ENCODE results near the gene C1QTNF3.

Gene C1QTNF3

DNA sequence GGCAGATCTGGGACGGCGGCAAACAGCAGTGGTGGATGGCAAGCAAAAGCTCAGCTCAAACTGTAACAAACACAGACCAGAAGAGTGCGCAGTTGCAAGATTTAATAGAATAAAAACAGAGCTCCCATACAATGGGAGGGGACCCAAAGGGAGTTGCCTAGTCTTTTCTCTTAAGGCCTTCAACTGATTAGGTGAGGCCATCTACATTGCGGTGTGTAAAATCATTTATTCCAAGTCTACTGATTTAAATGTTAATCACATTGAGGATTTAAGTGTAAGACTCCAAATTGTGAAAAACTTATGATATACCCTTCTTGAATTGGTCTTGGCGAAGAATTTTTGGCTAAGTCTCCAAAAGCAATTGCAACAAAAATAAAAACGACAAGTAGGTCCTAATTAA is 21.6 kb upstream of the C1QTNF3 start:
- H3K4me3 ChIP-seq (ENCODE audit: low read depth, low read length): no peak overlapping the region
- CTCF ChIA-PET: interaction anchor here (1.7 kb wide), 1 partner anchor 11 kb away, joined by 4 read pairs; no protein-coding TSS in a partner anchor
- POLR2A ChIA-PET: no interaction called here
- TF ChIP-seq, protein P1, sequence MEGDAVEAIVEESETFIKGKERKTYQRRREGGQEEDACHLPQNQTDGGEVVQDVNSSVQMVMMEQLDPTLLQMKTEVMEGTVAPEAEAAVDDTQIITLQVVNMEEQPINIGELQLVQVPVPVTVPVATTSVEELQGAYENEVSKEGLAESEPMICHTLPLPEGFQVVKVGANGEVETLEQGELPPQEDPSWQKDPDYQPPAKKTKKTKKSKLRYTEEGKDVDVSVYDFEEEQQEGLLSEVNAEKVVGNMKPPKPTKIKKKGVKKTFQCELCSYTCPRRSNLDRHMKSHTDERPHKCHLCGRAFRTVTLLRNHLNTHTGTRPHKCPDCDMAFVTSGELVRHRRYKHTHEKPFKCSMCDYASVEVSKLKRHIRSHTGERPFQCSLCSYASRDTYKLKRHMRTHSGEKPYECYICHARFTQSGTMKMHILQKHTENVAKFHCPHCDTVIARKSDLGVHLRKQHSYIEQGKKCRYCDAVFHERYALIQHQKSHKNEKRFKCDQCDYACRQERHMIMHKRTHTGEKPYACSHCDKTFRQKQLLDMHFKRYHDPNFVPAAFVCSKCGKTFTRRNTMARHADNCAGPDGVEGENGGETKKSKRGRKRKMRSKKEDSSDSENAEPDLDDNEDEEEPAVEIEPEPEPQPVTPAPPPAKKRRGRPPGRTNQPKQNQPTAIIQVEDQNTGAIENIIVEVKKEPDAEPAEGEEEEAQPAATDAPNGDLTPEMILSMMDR (IDR thresholded peaks at IDR 0.05; ENCODE audit: insufficient read depth, low read length, missing control alignments): no peak
- no peak for DNase-seq (ENCODE audit: low read depth, low spot score)

DNA sequence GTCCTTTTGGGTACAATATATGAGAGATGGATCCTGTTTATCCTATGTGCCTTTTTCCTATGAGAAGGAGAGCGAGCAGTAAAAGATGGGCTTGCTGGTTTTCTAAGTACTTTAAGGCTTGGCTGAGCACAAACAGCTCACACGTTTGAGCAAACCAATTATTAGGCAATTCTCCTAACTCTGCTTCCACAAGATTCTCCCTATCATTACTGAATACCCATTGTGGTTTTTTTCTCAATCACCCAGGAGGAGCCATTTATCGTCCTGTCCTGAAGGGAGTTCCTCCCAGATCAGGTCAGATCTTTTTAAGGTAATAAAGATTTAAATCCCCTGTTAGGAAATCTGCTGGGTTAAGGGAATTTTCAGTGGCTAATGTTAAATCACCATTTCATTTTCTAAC is 19.4 kb upstream of the C1QTNF3 start:
- CTCF ChIA-PET: no interaction called here
- no peak for DNase-seq (ENCODE audit: low read depth, low spot score)

DNA sequence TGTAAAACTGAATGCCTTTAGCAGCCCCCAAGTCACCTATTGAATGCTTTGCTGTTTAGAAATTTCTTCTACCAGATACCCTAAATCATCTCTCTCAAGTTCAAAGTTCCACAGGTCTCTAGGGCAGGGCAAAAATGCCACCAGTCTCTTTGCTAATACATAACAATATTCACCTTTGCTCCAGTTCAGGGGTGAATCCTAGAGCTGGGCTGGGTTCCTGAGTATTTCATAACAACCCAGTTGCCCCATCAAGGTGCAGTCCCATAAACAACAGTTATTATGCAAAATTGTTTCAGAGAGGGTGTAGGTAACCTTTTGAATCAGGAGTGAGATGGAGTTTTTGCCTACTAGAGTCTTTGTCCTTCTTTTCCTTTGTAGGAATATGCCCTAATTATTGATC is 19.0 kb upstream of the C1QTNF3 start:
- CTCF ChIA-PET: no interaction called here
- no peak for DNase-seq (ENCODE audit: low read depth, low spot score)
- POLR2A ChIA-PET: no interaction called here
- TF ChIP-seq, protein P1 (IDR thresholded peaks at IDR 0.05; ENCODE audit: insufficient read depth, low read length, missing control alignments): no peak
- H3K4me3 ChIP-seq (ENCODE audit: low read depth, low read length): no peak overlapping the region

More for the DNA sequence above, 19.4 kb upstream of the C1QTNF3 start:
- no peak overlapping the region for H3K4me3 ChIP-seq (ENCODE audit: low read depth, low read length)
- POLR2A ChIA-PET: no interaction called here
- TF ChIP-seq, protein P1 (IDR thresholded peaks at IDR 0.05; ENCODE audit: insufficient read depth, low read length, missing control alignments): no peak

DNA sequence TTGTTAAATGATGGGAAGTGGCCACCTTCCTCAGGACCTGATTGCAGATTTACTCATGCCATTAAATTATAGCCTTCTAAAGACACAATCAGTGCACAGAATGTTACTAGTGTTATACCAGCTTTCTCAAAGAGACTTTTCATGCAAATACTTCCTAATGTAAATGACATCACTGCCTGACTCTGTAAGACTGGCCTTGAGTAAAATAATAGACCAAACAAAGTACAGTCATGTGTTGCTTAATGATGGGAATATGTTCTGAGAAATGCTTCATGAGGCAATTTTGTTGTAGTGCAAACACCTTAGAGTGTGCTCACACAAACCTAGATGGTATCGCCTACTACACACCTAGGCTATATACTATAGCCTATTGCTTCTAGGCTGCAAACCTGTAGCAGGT is 17.0 kb upstream of the C1QTNF3 start:
- ChIA-PET CTCF (no interaction called here), POLR2A (no interaction called here)
- TF ChIP-seq, protein P1 (IDR thresholded peaks at IDR 0.05; ENCODE audit: insufficient read depth, low read length, missing control alignments): no peak
- no peak overlapping the region for H3K4me3 ChIP-seq (ENCODE audit: low read depth, low read length)
- no peak for DNase-seq (ENCODE audit: low read depth, low spot score)

GRCh38 chr5:34058532-34058931 is 15.5 kb upstream of the C1QTNF3 start:
- no peak overlapping the region for H3K4me3 ChIP-seq (ENCODE audit: low read depth, low read length)
- ChIA-PET POLR2A (no interaction called here), CTCF (no interaction called here)
- no peak for DNase-seq (ENCODE audit: low read depth, low spot score)
- TF ChIP-seq, protein P1 (IDR thresholded peaks at IDR 0.05; ENCODE audit: insufficient read depth, low read length, missing control alignments): no peak

DNA sequence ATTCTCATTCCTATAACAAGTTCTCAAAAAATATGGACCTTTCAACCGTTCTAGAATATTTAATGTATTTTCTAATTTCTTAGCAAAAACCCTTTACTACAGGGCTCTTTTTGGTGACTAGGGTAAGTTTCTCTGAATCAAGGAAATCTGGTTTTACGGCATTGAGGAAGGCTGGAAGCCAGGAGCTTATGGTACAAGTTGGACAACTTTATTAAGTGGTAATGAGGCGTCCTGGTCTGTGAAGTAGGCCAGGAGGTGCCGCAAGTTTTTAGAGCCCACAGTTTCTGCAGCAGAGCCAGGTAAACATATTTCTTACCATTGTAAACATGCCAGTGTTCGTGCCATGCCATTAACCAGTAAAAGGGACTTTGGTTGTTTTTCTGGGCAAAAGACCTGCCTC is 14.6 kb upstream of the C1QTNF3 start:
- H3K4me3 ChIP-seq (ENCODE audit: low read depth, low read length): no peak overlapping the region
- ChIA-PET CTCF (no interaction called here), POLR2A (no interaction called here)
- TF ChIP-seq, protein P1 (IDR thresholded peaks at IDR 0.05; ENCODE audit: insufficient read depth, low read length, missing control alignments): no peak
- no peak for DNase-seq (ENCODE audit: low read depth, low spot score)

Measured in AG04449 (cell line).